ENCODE data around the gene TXNIP. TPM values are rescaled to one million over a fixed set of nuclear protein-coding genes. Genes with fewer than 3 reads are reported as not detected.

TXNIP gene
- total RNA-seq, 1 donor from 2014 or later, result 77.7 TPM

DNA sequence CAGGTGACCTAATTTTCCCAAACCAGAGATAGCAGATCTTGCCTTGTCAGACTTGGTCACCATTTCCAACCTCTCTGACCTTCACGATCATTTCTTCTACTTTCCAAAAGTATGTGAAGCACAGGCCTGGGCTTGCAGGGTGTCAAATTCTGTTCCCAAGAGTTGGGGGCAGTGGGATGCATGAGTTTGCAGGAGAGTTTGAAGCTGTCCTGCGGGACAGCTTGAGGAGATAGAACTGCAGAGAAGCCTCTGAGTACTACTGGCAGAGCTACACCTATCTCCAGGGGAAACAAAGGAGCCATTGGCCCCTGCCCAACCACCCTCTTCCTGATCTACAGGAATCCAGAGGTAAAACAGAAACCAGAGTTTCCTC is 11.3 kb downstream of the TXNIP start:
- ATAC-seq, result no peak

DNA sequence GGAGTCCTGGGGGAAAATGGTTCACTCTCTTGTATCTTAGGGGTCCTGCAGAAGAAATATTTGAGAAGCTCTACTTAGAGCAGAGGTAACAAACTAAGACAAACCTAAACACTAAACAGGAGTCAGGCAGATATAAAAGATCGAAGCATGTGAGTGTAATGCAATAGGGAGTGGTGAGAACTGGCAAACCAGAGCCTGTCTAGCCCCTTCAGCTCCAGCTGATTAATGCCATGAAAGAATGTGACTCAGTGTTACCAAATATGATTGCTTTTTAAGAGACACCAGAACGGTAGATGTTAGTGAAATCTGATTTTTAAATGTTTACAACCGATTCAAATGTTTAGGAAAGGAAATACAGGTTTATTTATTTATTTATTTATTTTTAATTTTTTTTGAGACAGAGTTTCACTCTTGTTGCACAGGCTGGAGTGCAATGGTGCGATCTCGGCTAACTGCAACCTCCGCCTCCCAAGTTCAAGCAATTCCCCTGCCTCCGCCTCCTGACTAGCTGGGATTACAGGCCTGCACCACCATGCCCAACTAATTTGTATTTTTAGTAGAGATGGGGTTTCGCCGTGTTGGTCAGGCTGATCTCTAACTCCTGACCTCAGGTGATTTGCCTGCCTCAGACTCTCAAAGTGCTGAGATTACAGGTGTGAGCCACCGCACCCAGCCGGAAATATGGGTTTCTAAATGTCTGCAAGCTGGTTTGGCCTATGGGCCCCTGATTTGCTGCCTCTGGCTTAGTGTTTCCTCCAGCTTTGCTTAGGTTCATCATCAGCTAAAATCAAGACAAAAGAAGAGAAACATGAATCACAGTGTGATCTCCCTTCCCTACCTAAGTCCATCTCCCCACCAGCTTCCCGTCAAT is 12.2 kb downstream of the TXNIP start:
- ATAC-seq, result peak; percentile 44

DNA sequence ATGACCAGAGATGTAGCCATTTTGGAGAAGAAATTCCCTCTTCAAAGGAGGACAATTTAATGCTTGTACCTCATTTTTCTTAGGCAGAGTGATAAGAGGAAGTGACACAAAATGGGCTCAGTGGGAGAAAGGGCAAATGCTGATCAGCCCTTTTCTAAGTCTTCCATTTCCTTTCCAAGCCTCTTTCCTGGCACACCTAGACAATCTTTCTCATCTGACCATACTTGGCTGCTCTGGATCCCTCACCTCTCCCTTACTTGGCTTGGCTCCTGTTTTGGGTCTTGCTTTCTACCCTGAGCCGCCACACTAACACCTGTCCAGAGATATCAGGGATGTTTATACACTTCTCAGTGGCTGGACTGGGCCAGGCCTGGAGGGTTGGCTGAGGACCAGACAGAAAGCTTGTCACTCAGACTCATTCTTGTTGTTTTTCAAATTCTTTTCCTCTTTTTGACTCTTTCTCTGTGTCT is 13.1 kb downstream of the TXNIP start:
- no peak for ATAC-seq

DNA sequence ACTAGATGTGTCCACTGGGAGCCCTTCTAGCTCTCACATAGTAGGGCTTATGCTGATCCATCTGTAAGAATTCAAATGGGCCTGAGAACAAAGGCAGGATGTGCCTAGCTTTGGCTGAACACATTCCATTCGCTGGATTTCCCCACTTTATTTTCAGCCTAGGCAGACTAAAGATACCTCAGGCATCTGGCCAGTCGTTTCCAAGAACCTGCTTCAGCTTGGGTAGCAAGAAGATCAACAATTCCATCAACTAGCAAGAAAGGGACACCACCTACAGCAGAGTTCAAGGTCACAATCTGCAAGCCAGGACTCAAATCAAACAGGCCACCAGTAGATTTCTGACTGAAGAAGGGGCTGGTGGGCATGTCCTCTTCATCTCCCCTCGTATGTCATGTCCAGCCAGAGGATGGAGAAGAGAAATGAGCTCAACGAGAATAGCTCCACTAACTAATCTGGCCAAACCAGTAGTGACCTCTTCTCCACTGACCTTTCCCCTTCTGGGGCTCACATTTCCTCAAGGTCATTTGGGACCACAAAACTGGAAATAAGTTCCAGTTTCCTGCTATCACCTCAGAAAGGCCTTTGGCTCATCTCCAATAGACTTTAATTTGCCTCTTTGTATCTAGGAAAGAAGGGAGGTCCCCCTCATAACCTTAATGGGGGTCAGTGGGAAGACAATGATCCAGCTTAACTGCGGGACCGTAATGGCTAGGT is 14.2 kb downstream of the TXNIP start:
- no peak for ATAC-seq

DNA sequence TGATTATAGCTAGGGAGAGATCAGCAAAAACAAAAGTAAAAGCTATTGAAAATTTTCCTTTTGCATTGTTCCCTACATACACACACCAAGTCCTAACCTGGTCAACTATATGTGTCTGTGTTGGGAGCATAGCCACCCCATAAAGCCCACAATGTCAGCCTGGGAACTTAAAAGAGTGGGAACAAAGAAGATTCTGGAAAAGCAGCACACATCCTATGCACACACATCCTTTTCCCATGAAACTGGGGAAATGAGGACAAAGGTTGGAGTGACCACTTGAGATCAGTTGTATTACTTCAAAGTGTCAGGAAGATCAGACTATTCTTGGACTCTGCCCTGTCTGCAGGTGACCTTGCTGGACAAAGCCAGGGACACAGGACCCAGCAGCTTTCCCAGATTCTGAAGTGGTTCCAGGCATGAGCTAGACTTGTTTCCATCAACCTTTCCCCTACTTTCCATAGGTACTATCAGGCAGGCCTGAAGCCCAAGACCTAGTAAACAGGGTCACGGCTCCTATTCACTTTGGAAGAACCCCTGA is 15.9 kb downstream of the TXNIP start:
- ATAC-seq, result no peak

DNA sequence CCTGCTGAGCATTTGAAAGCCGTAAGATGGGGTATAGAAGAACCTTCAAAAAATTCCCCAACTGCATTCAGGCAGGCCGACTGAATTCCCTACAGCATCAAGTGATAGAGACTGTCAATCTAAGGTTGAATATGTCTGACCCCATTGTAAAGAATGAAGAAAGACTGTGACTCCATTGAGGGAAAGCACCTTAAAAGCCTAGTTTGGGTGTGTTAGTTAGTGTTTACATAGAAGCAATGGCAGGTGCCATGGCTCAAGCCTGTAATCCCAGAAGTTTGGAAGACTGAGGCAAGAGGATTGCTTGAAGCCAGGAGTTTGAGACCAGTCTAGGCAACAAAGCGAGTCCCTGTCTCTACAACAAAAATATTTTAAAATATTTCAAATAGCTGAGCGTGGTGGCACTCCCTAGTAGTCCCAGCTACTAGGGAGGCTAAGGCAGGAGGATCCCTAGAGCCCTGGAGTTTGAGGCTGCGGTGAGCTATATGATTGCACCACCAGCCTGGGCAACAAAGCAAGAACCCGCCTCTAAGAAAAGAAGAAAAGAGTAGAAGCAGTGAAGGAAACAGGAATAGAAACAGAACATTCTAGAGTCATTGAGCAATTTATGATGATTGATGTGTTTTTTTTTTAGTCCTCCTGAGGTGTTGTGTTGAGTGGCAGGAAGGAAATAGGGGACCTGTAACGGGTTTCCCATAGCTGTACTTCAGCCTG is 16.5 kb downstream of the TXNIP start:
- peak; percentile 14 for ATAC-seq

DNA sequence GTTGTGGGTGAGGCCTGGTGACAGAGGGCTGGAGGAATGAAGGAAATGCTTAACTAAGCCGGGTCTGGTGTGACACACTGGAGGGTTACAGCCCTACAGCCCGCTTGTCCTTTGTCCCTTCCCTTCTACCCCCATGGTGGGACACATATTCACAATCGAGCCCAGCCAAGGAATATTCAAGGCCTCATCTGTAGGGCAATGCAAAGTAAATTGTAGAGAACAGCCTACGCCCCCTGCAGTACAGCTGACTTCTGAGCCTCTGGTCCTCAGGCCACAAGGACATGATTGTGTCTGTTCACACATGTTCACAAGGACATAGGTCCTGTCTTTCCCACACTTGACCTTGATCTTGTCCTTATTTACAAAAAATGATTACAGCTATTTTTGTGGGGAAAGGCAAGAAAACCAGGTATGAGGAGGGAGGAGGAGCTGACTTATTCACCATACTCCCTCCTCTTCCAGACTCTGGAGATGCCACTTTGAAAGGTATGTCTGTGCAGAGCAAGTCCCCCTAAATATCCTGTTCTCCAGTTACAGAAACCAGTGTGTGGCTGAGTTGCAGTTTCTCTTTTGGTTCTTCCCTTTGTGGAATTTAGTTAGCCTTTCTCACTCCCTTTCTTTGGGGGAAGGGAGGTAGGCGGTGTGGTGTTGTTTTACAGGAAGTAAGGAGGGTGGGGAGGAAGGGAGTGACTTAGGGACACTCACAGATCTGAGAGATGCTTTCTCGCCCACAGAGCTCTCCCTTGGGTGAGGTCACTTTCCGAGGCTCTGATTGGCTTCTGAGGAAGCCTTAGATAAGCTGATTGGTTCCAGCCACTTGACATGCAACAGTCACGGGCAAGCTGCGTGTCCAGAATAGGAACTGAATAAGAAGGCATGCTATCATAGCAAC is 17.3 kb downstream of the TXNIP start:
- peak; percentile 93 for ATAC-seq

DNA sequence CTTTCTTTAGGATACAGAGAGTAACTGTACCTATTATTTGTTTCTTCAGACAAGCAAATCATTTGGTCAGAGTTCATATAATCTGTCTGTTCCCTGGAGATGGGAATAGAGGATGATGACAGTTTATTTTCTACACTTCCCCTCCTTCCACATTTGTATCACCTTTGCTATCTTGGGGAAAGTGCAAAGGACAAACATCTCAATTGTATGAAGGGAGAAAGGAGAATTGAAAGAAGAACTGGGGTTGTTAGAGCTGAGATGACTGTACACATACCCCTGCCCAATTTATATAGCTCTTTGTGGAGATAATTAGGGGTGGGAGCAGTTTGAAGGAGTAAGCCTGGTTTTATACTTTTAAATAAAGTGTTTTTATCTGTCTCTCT is 17.9 kb downstream of the TXNIP start:
- no peak for ATAC-seq

DNA sequence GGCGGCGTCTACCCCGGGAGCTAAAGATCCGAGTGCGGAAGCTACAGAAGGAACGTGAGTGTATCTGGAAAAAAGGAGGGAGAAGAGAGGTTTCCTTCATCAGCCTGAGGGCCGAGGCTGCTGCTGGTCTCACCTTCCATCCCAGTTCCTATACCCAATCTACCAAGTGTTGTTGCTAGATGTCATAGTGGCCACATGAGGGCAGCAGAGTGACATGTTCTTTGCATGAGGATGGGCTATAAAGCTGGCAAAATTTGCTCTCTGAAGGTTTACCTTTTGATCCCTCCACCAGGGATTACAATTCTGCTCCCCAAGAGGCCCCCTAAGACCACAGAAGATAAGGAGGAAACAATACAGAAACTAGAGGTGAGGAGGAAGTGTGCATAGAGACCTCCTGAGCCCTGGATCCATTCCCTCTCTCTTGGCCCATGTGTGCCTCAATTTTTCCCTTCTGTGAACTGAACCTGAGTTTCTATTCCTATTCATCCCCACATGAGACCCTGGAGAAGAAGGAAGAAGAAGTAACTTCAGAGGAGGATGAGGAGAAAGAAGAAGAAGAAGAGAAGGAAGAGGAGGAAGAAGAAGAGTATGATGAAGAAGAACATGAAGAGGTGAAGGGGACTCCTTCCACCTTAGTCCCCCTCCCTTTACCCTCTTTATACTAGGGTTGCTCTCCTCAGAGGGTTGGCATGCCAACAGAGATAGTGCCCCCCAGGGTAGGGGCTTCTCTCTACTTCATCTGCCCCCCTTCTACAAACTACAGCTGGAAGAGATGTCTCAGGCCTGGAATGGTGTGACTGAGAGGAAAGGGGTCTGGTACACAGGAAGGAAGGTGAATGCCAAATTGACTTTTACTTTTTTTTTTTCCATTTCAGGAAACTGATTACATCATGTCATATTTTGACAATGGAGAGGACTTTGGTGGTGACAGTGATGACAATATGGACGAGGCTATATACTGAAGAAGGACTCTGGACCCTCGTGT is 18.6 kb downstream of the TXNIP start:
- peak; percentile 63 for ATAC-seq

DNA sequence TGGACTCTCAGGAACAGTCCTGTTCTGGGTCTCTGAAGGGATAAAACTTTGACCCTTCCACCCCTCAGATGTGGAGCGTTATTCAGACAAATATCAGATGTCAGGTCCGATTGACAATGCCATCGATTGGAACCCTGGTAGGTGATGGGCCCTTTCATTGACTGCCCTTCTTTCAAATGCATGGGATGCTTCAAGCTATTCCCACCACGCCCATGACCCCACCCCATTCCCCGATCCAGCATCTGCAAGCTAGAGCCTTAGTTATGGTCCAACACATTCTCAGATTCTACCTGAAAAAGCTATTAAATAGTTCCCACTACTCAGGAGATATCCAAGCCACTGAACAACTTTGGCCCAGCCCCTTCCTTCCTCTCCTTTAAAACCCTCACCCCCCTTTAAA is 19.4 kb downstream of the TXNIP start:
- no peak for ATAC-seq

DNA sequence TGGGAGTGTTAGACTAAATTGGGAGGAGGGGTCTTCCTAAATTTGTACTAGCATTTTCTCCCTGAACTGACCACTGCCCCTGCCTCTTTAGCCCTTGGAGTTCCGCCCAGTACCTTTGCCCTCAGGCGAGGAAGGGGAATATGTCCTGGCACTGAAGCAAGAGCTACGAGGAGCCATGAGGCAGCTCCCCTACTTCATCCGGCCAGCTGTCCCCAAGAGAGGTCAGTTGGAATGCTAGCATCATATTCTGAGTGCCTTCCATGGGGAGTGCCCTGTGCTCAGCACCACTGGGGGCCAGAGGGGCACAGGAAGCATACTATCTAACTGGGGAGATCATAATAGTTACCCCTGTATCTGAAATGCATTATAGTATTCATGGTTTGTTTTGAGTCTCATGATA is 21.2 kb downstream of the TXNIP start:
- ATAC-seq, result no peak

DNA sequence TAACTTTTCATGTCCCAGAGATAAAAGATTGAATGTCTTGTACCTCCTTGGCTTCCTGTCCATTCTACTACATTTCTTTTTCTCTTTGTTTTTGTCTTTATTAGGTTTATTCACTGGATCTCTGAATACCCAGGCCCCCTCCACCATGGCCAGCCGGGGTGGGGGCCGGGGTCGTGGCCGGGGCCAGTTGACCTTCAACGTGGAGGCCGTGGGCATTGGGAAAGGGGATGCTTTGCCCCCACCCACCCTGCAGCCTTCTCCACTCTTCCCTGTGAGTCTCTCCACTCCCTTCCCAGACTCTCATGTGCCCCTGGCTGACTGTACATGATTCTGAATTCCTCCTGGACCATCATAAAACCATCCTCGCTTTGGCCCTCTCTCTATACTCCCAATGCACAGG is 21.7 kb downstream of the TXNIP start:
- no peak for ATAC-seq

DNA sequence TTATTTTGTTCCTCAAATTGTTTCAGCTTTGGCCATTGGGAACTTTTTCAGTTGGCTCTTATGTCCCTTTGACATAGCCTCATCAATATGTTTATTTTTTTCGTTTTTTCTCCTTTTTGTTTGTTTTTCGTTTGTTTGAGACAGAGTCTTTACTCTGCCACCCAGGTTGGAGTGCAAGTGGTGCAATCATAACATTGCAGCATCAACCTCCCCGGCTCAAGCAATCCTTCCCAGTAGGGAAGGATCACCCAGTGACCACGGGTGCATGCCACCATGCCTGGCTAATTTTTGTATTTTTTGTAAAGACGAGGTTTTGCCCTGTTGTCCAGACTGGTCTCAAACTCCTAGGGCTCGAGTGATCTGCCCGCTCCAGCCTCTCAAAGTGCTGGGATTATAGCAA is 23.8 kb downstream of the TXNIP start:
- ATAC-seq, result no peak

DNA sequence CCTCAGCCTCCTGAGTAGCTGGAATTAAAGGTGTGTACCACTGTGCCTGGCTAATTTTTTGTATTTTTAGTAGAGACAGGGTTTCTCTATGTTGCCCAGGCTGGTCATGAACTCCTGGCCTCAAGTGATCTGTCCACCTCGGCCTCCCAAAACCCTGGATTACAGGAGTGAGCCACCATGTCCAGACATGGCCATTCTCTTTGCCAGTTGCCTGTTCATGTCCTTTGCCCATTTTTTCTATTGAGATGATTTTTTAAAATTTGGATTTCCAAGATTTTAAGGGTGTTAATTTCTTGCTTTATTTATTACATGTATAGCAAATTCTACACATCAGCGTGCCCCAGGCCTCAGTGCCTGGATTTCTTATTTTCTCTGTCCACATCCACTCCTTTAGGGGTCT is 29.1 kb downstream of the TXNIP start:
- ATAC-seq, result no peak

DNA sequence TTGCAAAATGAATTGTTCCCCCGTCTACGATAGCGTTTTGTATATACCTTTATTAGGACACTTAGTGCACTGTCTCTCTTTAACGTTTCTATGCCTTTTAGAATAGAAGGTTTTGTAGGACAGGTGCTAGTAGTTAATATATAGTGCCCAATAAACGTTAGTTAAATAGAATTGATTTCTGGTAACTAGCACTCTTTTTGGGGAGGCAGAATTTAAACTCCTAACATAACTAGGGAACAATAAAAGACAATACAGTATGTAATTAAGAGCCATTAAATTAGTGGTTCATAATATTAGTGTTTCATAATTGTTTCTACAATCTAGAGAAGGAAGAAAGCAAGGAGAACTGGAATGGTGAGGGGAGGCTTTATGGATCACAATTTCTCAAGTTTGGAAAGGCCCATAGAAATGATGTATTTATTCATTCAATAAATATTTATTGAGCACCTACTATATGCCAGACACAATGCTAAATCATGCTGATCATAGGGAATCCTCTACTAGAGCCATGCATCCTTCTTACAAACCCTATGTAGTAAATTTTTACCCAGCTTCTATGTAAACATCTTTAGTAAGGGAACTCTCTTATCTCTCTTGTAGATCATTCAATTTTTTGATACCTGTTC is 31.1 kb downstream of the TXNIP start:
- ATAC-seq, result no peak

DNA sequence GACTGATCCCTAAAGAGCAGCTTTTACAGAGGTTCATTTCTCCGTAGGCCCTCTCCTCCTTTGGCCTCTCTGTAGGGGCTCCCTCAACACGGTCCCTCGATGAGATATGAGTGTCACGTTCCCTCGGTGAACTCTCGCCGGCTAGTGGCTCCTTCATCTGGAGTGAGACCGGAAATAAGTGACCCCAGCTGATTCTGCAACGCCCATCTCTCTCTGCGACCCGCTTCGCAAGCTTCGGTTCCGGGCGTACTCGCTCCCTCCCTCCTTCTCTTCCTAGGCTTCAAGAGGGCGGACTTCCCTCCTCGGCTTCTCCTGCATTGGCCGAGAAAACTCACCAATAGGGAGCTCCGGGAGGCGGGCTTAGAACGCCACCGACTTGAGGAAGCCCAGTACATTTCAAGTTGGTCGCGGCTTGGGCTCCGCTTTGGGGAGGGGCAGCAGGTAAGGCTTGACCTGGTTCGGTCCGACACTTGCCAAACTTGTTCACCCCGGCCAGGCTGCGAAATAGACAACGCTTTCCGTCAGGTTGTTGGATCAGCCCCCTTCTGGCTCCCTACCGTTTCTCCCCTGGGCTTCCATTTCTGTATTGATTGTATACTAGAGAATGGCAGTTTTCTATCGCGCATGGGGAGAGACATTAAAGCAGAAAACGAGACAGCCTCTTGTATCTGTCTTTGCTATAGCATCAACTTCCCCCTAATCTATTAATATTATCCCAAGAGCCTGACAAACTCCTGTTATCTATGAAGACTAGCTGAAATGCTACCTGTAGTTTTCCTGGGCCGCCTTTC is 31.9 kb downstream of the TXNIP start, which contains the start of the genes ANKRD34A and POLR3GL:
TSS of gene ANKRD34A (minus strand) at position 248 of the 791 bp plus-strand sequence. CDS start 2,816 bp downstream, outside the sequence.
TSS of gene POLR3GL (plus strand) at position 363 of the 791 bp plus-strand sequence. CDS start 10,176 bp downstream, outside the sequence.
- peak; percentile 90 for ATAC-seq

DNA sequence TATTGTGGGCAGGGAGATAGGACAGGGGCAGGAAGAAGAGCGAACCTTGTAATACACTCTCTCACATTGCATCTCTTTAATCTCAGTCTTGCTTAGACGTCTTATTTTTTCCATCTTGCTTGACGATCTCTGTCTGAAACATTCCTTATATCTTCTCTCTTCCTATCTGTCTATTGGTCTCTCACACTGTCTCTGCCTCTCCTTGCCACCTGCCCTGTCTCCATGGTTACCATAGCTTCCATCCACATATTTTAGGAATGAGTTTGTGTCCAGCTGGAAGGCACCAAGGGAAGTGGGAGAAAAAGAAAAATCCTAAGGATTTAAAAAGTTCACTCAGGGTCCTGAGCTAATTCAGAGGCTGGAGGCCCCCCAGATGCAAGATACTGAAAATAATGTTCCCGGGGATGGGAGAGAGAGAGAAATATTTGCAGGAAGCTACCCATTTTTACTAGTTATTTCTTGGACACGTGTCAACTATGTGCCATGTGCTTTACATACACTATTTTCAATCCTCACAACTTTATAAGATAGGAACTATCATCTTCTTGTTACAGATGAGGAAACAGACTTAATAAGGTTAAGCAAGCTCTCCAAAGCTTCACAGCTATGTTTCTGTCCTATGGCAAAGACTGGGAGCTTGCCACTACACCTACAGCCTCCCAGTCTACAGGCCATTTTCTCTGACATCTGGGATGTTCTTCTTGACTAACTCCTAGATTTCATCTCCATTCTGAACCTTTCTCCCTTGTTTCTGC is 32.9 kb downstream of the TXNIP start:
- no peak for ATAC-seq

Measured in esophagus mucosa (tissue), 1 donor.